NCI-H526 (cell line): Measurements from ENCODE around the gene SLC25A43.

Source experiments
- DNase-seq, 2 experiments: peaks; one replicate each; lab custom pipeline; 2025; lab: John Stamatoyannopoulos, UW

SLC25A43 gene

DNA sequence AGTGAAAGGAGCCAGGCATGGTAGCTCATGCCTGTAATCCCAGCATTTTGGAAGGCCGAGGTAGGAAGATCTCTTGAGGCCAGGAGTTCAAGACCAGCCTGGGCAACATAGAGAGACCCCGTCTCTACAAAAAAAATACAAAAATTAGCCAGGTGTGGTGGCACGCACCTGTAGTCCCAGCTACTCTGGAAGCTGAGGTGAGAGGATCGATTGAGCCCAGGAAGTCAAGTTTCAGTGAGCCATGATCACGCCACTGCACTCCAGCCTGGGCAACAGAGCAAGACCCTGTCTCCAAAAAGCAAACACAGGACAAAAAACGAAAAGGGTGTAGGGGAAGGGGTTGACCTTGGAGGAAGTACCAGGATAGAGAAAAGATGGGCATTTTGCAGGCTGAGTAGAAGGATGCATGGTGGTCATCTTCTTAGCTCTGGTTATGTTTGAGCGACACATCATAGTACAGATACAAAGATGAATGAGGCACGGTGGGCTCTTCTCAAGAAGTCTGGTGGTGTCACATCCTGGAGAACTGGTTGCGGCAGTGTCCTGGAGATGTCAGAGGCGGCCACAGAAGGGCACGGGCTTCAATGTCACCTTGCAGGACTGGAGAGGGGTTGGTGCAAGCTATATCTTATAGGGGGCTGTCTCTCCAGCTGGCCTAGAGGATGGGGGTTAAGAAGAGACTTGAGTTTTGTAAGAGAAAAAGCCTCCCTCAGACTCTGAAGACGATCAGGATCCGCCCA, 101.1 kb downstream of the SLC25A43 start:
- no peak for DNase-seq

DNA sequence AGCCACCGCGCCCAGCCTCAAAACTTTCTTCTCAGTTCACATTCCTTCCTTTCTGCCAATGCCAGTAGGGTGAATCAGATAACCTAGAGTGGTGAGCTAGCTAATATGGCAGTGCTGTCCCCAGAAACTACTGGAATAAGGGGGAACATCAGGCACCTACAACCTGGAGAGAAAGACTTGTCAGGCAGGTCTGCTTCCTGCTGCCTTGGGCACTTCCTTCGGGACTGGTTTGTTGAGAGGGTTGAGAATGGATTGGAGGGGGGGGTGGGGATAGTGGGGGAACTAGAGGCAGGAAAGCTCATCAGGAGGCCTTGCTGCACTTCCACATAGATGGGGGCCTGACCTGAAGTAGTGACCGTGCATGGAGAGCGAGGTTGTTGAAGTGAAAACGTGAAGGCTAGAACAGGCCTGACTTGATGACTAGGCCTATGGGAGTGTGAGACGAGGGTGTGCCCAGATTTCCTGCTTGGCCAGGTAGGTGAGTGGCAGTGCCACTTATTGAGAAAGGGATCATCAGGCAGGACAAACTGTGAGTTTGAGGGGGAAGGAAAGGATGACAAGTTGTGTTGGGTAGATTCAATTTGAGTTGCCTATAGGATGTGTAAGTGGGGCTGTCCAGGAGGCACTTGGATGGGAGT, 102.5 kb downstream of the SLC25A43 start:
- DNase-seq: no peak

- no peak for DNase-seq
These were observed 103.8 kb downstream of the SLC25A43 start for GRCh38 chrX:119502727-119503483.

DNA sequence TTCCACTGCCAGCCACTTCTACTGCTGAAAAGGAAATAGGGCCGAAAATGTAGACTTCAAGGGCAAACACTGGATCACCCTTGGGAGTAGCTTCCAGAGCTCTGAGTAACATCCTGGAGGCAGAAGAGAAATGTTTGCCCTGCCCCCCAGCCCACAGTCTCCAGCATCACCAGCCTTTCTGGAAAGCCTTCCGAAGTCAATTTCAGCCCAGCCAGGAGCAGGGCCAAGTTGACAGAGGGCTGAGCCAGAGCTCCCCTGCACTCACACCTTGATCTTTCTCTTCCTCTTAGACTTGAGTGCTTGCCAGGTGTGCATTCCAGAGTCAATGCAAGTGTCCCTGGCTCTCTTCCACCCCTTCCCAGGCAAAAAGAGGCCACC, 104.3 kb downstream of the SLC25A43 start:
- DNase-seq: no peak
